ENCODE results near the gene RIN3.

Gene RIN3

DNA sequence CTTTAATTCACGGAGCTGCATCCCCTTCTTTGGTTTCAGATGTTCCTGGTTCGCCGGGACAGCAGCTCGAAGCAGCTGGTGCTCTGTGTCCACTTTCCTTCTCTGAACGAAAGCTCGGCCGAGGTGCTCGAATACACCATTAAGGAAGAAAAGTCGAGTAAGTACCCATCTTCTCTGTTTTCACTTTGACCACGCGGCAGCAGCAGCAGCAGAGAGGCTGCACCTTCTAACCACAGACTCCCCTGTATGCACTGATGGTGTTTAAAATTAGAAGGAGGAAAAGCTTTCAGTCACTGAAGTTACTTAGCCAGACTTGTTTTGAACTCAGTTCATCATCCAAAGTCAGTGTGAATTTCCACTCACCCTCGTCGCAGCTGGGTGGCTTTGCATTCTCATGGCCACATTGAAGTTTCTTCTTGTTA lies 63.8 kb downstream of the RIN3 start:
- no peak overlapping the region for H3K4me3 ChIP-seq (ENCODE audit: low read depth, low read length)
- DNase-seq (ENCODE audit: low read depth, low spot score) = no peak
- TF ChIP-seq, protein P1, sequence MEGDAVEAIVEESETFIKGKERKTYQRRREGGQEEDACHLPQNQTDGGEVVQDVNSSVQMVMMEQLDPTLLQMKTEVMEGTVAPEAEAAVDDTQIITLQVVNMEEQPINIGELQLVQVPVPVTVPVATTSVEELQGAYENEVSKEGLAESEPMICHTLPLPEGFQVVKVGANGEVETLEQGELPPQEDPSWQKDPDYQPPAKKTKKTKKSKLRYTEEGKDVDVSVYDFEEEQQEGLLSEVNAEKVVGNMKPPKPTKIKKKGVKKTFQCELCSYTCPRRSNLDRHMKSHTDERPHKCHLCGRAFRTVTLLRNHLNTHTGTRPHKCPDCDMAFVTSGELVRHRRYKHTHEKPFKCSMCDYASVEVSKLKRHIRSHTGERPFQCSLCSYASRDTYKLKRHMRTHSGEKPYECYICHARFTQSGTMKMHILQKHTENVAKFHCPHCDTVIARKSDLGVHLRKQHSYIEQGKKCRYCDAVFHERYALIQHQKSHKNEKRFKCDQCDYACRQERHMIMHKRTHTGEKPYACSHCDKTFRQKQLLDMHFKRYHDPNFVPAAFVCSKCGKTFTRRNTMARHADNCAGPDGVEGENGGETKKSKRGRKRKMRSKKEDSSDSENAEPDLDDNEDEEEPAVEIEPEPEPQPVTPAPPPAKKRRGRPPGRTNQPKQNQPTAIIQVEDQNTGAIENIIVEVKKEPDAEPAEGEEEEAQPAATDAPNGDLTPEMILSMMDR (IDR thresholded peaks at IDR 0.05; ENCODE audit: insufficient read depth, low read length, missing control alignments) = no peak
- CTCF ChIA-PET = interaction anchor here (1.1 to 2.8 kb wide), 3 partner anchors 9 to 441 kb away, joined by 3 to 8 read pairs (median 4); no protein-coding TSS in a partner anchor
- POLR2A ChIA-PET = interaction anchor here (2.0 kb wide), 1 partner anchor 9 kb away, joined by 6 read pairs; no protein-coding TSS in a partner anchor

DNA sequence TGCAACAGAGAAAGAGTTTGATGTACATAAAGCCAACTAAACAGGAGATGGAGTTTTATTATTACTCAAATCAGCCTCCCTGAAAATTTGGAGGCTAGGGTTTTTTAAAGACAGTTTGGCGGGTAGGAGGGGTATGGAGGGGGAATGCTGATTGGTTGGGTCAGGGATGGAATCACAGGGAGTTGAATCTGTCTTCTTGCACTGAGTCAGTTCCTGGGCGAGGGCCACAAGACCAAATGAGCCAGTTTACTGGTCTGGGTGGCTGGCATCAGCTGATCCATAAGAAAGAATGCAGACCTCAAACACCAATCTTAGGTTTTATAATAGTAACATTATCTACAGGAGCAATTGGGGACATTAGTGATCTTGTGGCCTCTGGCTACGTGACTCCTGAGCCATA lies 64.9 kb downstream of the RIN3 start:
- H3K4me3 ChIP-seq (ENCODE audit: low read depth, low read length) = no peak overlapping the region
- CTCF ChIA-PET = interaction anchor here (1.3 kb wide), 1 partner anchor 14 kb away, joined by 4 read pairs; no protein-coding TSS in a partner anchor
- TF ChIP-seq, protein P1 (IDR thresholded peaks at IDR 0.05; ENCODE audit: insufficient read depth, low read length, missing control alignments) = no peak
- DNase-seq (ENCODE audit: low read depth, low spot score) = no peak
- POLR2A ChIA-PET = no interaction called here

DNA sequence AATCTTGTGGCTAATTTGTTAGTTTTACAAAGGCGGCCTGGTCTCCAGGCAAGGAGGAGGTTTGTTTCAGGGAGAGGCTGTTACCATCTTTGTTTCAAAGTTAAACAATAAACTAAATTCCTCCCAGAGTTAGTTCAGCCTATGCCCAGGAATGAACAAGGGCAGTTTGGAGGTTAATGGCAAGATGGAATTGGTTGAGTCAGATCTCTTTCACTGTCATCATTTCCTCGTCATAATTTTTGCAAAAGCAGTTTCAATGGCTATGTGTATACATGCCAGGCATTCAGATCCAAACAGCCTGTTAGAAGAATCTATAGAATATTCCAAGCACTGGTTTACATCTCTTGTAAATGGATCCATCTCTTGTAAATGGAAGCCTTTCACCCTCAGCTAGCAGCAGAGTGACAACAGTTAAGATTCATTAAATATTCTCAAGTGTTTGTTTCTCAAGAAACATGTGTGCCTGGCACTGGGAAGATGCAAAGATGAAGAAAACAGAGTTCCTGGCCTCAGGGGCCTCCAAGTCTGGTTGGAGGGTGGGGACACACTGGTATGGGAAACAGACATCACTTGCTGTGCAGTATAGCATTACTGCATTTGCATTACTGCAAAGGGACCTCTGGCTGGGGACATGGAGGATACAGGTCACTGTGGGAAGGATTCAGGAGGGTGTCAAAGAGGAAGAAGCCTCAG lies 65.8 kb downstream of the RIN3 start:
- TF ChIP-seq, protein P1 (IDR thresholded peaks at IDR 0.05; ENCODE audit: insufficient read depth, low read length, missing control alignments) = no peak
- no peak overlapping the region for H3K4me3 ChIP-seq (ENCODE audit: low read depth, low read length)
- CTCF ChIA-PET = interaction anchor here (1.3 kb wide), 1 partner anchor 14 kb away, joined by 4 read pairs; no protein-coding TSS in a partner anchor
- DNase-seq (ENCODE audit: low read depth, low spot score) = no peak
- POLR2A ChIA-PET = no interaction called here

DNA sequence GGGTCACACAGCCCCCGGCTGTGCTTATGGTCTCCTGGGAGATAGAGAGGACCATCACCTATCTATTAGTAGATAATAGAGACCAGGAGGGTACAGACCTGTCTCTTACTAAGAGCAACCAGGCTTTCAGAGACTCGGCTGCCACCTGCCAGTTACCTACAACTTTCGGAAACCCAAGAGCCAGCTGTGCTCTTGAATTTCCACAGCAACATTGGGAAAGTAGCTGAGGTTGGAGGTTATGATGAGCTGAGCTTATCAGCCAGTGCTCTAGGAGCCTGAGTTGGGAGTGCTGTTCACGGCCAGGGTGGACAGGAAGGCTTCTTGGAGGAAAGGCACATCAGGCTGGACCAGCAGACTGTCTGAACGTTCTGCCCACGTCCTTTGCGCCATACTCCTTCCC lies 67.6 kb downstream of the RIN3 start:
- CTCF ChIA-PET = no interaction called here
- TF ChIP-seq, protein P1 (IDR thresholded peaks at IDR 0.05; ENCODE audit: insufficient read depth, low read length, missing control alignments) = no peak
- no peak overlapping the region for H3K4me3 ChIP-seq (ENCODE audit: low read depth, low read length)
- POLR2A ChIA-PET = no interaction called here
- no peak for DNase-seq (ENCODE audit: low read depth, low spot score)

DNA sequence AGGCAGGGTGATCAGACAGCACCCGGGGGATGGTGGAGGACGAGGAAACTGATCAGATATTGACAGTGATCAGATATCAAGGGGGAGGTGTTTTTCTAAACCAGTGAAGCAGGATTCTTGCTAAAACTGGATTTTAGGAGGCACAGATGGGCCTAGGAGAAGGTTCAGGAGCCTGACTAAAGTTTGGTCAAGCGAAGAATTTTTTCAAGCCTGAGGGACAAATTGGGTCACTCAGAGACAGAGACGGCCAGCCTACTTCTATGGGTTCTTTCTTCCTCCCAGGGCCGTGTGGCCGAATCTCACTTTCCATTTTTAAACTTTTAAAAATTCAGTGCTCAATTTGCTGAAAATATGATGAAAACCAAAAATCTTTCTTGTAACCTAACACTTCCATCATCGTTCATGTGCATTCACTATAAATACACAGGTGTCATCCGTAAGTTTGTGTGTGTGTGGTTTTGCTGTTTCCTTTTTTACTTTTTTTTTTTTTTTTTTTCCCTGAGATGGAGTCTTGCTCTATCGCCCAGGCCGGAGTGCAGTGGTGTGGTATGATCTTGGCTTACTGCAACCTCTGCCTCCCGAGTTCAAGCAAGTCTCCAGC lies 68.5 kb downstream of the RIN3 start:
- CTCF ChIA-PET = no interaction called here
- DNase-seq (ENCODE audit: low read depth, low spot score) = no peak
- TF ChIP-seq, protein P1 (IDR thresholded peaks at IDR 0.05; ENCODE audit: insufficient read depth, low read length, missing control alignments) = no peak
- no peak overlapping the region for H3K4me3 ChIP-seq (ENCODE audit: low read depth, low read length)
- POLR2A ChIA-PET = no interaction called here

DNA sequence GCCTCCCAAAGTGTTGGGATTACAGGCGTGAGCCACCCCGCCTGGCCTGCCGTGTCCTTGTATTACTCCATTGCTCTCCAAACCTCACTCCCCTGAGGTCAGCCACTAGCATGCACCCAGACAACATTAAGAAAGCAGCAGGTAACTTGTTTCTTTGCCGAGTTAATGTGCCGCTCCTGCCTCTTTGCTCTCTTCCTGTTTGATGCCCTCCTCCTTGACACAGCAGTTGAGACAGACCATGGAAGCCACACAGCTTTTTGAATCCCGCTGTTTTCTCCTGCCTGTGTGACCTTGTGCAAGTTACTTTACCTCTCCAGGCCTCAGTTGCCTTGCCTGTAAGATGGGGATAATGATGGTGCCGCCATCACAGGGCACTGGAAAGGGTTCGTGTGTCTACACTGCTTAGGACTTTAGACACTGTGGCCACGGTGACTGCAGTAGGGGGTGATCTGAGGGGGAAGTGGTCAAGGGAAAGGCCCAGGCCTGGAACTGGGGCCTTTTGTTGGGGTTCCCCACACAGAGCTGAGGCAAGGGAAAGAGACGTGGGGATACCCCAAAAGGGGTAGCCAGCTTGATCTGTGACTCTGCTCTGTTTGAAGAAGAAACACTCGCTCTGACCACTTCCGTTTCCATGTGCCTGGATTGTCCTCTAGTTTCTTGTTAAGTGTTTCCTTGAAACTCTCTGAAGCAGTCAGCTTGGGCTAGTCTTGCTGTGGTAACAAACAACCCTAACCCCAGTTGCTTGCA lies 69.3 kb downstream of the RIN3 start:
- DNase-seq (ENCODE audit: low read depth, low spot score) = no peak
- TF ChIP-seq, protein P1 (IDR thresholded peaks at IDR 0.05; ENCODE audit: insufficient read depth, low read length, missing control alignments) = no peak
- POLR2A ChIA-PET = no interaction called here
- H3K4me3 ChIP-seq (ENCODE audit: low read depth, low read length) = no peak overlapping the region
- CTCF ChIA-PET = interaction anchor here (0.6 kb wide), 1 partner anchor 460 kb away, joined by 3 read pairs; no protein-coding TSS in a partner anchor
